Mammary epithelial cell (primary cell): Measurements from ENCODE around the gene AMPD3.

Experiments used
- CTCF ChIP-seq, 2 donors: IDR thresholded peaks in 1 of 2; conservative IDR thresholded peaks in 1 of 2; 2 replicates each; pipeline ENCODE4 v1.5.1; 2011 to 2012; ENCODE audit warnings: inconsistent platforms in 2 of 2, low read length in 2 of 2, mild to moderate bottlenecking in 2 of 2, control low read depth in 1 of 2, low read depth in 1 of 2; ENCODE audit not compliant: insufficient read depth in 1 of 2; ENCODE audit errors: extremely low read depth in 1 of 2
- EZH2 ChIP-seq: IDR thresholded peaks from 2 replicates; pipeline ENCODE4 v1.6.1; 2012; ENCODE audit warnings: low read length, inconsistent platforms, borderline replicate concordance

DNA sequence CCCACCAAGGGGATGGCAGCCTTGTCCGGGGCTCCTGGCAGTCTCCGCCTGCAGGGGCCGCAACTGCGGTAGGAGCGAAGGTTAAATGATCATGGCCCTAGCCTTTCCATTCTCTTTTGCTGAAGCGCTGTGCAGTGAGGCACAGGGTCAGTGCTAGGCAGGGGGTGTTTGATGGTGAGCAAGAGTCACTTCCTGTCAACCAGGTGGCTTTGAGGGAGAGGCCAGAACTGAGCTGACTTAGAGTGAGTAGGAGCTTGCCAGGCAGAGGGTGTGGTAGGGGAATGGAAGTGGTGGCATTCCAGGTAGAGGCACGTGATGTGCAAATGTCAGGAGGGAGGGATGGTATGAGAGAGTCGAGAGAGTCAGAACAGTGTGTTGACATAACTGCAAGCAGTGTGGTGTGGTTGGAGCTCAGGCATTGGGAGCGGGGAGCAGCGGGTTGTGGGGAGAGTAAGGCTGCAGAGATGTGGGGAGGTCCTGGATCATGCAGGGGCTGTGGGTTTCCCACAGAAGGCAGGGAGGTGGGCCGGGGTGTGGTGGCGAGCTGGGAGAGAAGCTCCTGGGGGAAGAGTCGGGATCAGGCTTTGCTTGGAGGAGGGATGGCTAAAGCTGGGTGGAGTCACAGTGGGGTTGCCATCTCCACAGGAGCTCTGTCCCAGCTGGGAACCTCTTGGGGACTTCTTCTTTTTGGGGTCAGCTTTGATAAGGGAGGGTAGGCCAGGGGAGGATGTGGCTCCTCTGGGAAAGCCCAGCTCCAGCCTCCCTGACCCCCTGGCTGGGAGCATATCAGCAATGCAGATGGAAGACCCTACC is 33.3 kb downstream of the AMPD3 start:
- TF ChIP-seq CTCF (conservative IDR thresholded peaks at IDR 0.05 in 1 of 2, IDR thresholded peaks at IDR 0.05 in 1 of 2; ENCODE audit: extremely low read depth in 1 of 2, insufficient read depth in 1 of 2, low read depth in 1 of 2, low read length in 2 of 2) (no peak), EZH2 (no peak)
